Naive thymus-derived CD4-positive, alpha-beta T cell (primary cell): Measurements from ENCODE around the gene ADGRG3. TPM values are rescaled to one million over a fixed set of nuclear protein-coding genes. Genes with fewer than 3 reads are reported as not detected.

ENCODE experiments used
- ATAC-seq: fragments of 150-1000 bp; cut with Tn5 transposase; 2 replicates; pipeline ENCODE4 v1.10.0; 2021; ENCODE audit warnings: mild to moderate bottlenecking, moderate library complexity
- CTCF ChIA-PET: fragments of 350-600 bp; sonication (Branson Sonifier 250); formaldehyde crosslinking; loops from one replicate; lab custom pipeline; 2021; ENCODE audit warnings: antibody characterized with exemption; lab: Charles Lee
- POLR2A ChIA-PET: fragments of 350-600 bp; sonication (Branson Sonifier 250); formaldehyde crosslinking; loops from one replicate; lab custom pipeline; 2021; ENCODE audit warnings: antibody characterized with exemption, inconsistent platforms; lab: Charles Lee
- DNase-seq, 9 donors: peaks; one replicate each; pipeline versions ENCODE4 v3.0.0 to v3.0.0-alpha.2; 2020 to 2022; ENCODE audit warnings: mixed read lengths in 1 of 9
- H3K27ac ChIP-seq: one replicate; pipeline ENCODE4 v1.7.0; 2013; ENCODE audit warnings: mild to moderate bottlenecking, low read depth, low read length, moderate library complexity
- H3K27me3 ChIP-seq, 2 donors: one replicate each; pipeline ENCODE4 v1.7.0; 2013; ENCODE audit warnings: low read length in 2 of 2, mild to moderate bottlenecking in 2 of 2, moderate library complexity in 2 of 2; ENCODE audit not compliant: control insufficient read depth in 2 of 2, insufficient read depth in 2 of 2
- H3K36me3 ChIP-seq, 3 experiments: 1 replicate in 2 of 3; 2 replicates in 1 of 3; pipeline ENCODE4 v1.7.0; 2013; ENCODE audit warnings: low read length in 3 of 3, mild to moderate bottlenecking in 3 of 3, moderate library complexity in 1 of 3; ENCODE audit not compliant: insufficient read depth in 3 of 3, control insufficient read depth in 2 of 3
- H3K4me1 ChIP-seq, 2 donors: one replicate each; pipeline ENCODE4 v1.7.0; 2013; ENCODE audit warnings: low read length in 2 of 2, mild to moderate bottlenecking in 2 of 2, moderate library complexity in 1 of 2; ENCODE audit not compliant: control insufficient read depth in 2 of 2, insufficient read depth in 2 of 2
- H3K4me3 ChIP-seq: 2 replicates; pipeline ENCODE4 v1.7.0; 2013; ENCODE audit warnings: mild to moderate bottlenecking, low read length
- H3K9me3 ChIP-seq, 3 experiments: 1 replicate in 2 of 3; 2 replicates in 1 of 3; pipeline ENCODE4 v1.7.0; 2013; ENCODE audit warnings: low read length in 3 of 3; ENCODE audit not compliant: control insufficient read depth in 2 of 3
- H3K27ac Mint-ChIP-seq, 9 donors: one replicate each; pipeline ENCODE4 v1.8.0; 2020 to 2022; ENCODE audit warnings: mixed read lengths in 9 of 9, mild to moderate bottlenecking in 8 of 9, moderate library complexity in 5 of 9, inconsistent platforms in 2 of 9
- H3K27me3 Mint-ChIP-seq, 5 donors: one replicate each; pipeline ENCODE4 v1.8.0; 2021 to 2022; ENCODE audit warnings: mixed read lengths in 5 of 5, mild to moderate bottlenecking in 1 of 5
- H3K36me3 Mint-ChIP-seq, 5 donors: one replicate each; pipeline ENCODE4 v1.8.0; 2020 to 2022; ENCODE audit warnings: mixed read lengths in 5 of 5, mild to moderate bottlenecking in 3 of 5, inconsistent platforms in 1 of 5
- H3K4me1 Mint-ChIP-seq, 7 donors: one replicate each; pipeline ENCODE4 v1.8.0; 2020 to 2022; ENCODE audit warnings: mixed read lengths in 7 of 7, mild to moderate bottlenecking in 3 of 7, inconsistent platforms in 1 of 7
- H3K4me3 Mint-ChIP-seq, 10 donors: one replicate each; pipeline ENCODE4 v1.8.0; 2020 to 2022; ENCODE audit warnings: mild to moderate bottlenecking in 10 of 10, mixed read lengths in 10 of 10, moderate library complexity in 6 of 10, inconsistent platforms in 2 of 10
- H3K9me3 Mint-ChIP-seq, 11 donors: one replicate each; pipeline ENCODE4 v1.8.0; 2020 to 2022; ENCODE audit warnings: mixed read lengths in 11 of 11, mild to moderate bottlenecking in 4 of 11, inconsistent platforms in 1 of 11, moderate library complexity in 1 of 11
- intact Hi-C, 2 donors: fragments of 100-400 bp; cut with micrococcal nuclease; formaldehyde crosslinking; loops; one replicate each; pipeline ENCODE4 v1.15.1; 2023
- polyA plus RNA-seq, 2 donors: library from polyadenylated mRNA; unstranded; fragments of 300-500 nt; fragmentation: Illumina TruSeq; gene quantifications; one replicate each; pipeline ENCODE4 v1.2.3, GENCODE V29; 2021
- total RNA-seq, 6 experiments: library from RNA in 5 of 6; stranded (reverse) in 5 of 6; gene quantifications; 1 replicate in 5 of 6; 2 replicates in 1 of 6; pipeline ENCODE4 v1.2.3 and lab custom pipeline; 2021 to 2026

Gene ADGRG3
- total and polyA plus RNA-seq, 7 experiments from 2014 or later: 4.9 to 14.1 TPM; not detected in 5

DNA sequence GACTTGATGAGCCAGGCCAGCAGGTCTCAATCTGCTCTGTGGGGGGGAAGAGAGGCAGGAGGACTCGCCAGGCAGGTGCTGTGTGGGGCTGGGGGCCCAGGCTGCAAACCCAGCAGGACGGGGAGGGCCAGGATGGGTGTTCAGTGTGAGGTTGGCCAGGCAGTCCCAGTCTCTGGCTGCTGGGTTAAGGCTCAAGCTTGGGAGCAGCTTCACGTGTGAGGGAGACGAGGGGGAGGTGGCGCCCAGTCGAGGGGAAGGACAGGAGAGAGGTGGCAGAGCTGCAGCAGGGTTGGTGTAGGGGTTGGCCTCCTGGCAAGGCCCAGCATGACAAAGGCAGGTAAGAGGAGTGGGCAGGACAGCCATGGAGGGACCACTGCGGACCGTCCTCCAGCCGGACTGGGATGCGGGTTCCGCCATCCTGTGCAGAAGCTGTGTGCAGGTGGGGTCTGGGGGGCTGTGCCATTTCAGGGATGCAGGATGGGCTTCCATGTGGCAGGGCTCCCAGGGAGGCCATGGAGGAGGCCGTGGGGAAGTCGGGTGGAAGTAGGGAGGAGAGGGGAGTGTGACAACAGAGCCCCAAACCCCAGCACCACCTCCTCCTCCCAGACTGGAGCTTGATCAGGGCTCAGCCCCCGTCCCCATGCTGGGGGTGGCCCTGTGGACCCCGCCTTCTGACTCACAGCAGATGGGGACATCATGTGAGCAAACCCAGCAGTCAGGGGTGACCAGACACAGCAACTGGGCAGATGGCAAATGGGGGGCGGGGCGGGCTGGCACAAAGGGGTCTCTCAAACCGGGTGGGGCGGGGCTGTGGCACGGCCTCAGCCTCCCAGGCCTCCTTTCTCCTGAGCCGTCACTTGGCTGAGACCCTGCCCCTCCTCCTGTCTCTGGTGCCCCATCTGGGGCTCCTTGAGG is 36.9 kb upstream of the ADGRG3 start:
- H3K27ac Mint-ChIP-seq: no peak overlapping the region
- no peak overlapping the region for H3K4me3 Mint-ChIP-seq

DNA sequence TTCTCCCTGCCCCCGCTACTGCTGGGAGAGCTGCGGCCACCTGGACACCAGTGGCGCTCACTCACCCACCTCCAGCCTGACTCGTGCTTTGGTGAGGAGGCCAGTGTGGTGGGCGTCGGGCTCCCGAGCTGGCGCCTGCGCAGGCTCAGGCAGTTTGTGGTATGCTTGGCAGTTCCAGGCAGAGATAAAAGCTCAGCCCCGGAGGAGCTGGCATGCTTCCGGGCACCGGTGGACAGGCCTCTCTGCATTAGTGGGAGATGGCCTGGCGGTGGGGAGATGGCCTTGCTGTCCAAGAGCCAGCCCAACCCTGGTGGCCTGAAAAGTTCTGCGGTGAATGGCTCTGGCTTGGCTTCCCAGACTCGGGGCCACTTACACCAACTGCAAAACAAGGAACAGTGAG is 35.5 kb upstream of the ADGRG3 start:
- H3K36me3 Mint-ChIP-seq: peaks cover 0 to 4% (median 0%) of the 10 kb centered on the region in 5 donors
- DNase-seq: no peak
- Histone ChIP-seq H3K4me3 (no peak overlapping the region), H3K36me3 (no peaks in the 10 kb centered on the region), H3K27ac (no peak overlapping the region), H3K4me1 (no peaks in the 10 kb centered on the region), H3K27me3 (peaks cover 0 to 4% of the 10 kb centered on the region in 2 donors), H3K9me3 (no peaks in the 10 kb centered on the region)
- intact Hi-C loops: no loop called here
- H3K4me1 Mint-ChIP-seq: peaks cover 4 to 10% (median 7%) of the 10 kb centered on the region in 7 donors
- no peaks in the 10 kb centered on the region for H3K9me3 Mint-ChIP-seq
- no peak overlapping the region for H3K27ac Mint-ChIP-seq
- ChIA-PET POLR2A (no interaction called here), CTCF (no interaction called here)
- no peak overlapping the region for H3K4me3 Mint-ChIP-seq
- ATAC-seq: no peak
- peaks cover 14 to 30% (median 26%) of the 10 kb centered on the region in 5 donors for H3K27me3 Mint-ChIP-seq

More for the DNA sequence above, 36.9 kb upstream of the ADGRG3 start:
- intact Hi-C loops: no loop called here
- Mint-ChIP-seq H3K27me3 (peaks cover 14 to 30% (median 20%) of the 10 kb centered on the region in 5 donors), H3K36me3 (no peaks in the 10 kb centered on the region), H3K9me3 (no peaks in the 10 kb centered on the region), H3K4me1 (peaks cover 0 to 10% (median 7%) of the 10 kb centered on the region in 7 donors)
- H3K9me3 ChIP-seq: no peaks in the 10 kb centered on the region
- POLR2A ChIA-PET: no interaction called here
- no peak for DNase-seq
- H3K27me3 ChIP-seq: peaks cover 0 to 4% of the 10 kb centered on the region in 2 donors
- H3K4me3 ChIP-seq: no peak overlapping the region
- CTCF ChIA-PET: interaction anchor here (0.6 kb wide), 1 partner anchor 55 kb away, joined by 3 read pairs; no protein-coding TSS in a partner anchor
- H3K4me1 ChIP-seq: no peaks in the 10 kb centered on the region
- no peak overlapping the region for H3K27ac ChIP-seq
- no peaks in the 10 kb centered on the region for H3K36me3 ChIP-seq
- no peak for ATAC-seq

DNA sequence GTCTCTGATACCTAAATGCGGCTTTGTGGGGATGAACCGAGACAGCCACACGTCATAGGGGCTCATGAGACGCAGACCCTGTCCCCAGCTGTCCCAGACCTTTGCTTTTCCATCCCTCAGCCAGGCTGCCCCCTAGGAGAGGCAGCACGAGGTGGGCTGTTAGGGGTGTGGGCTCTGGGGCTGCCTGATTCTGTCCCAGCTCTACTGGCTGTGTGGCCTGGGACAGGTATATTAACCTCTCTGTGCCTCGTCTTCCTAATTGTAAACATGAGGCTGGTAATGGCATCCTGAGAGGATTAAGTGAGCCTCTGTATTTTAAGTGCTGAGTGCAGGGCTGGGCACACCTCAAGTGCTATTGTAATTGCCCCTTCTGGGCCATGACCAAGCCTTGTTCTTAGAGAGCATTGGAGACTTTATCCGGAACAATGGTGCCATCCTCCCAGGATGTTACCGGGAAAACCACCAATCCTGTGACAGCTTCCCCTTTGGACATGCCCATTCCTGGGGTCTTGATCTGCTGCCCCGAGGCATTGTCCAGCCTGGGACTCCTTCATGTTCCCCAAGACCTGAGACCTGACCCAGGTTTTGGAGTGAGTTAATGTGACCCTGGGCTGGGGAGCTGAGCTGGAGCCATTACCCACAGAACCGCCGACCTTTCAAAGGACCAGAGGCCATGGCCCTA is 34.6 kb upstream of the ADGRG3 start:
- H3K9me3 Mint-ChIP-seq: no peaks in the 10 kb centered on the region
- H3K9me3 ChIP-seq: no peaks in the 10 kb centered on the region
- POLR2A ChIA-PET: no interaction called here
- no peaks in the 10 kb centered on the region for H3K4me1 ChIP-seq
- no peaks in the 10 kb centered on the region for H3K36me3 ChIP-seq
- no peak overlapping the region for H3K27ac Mint-ChIP-seq
- no peak overlapping the region for H3K4me3 ChIP-seq
- CTCF ChIA-PET: no interaction called here
- peaks cover 0 to 4% of the 10 kb centered on the region in 2 donors for H3K27me3 ChIP-seq
- peaks cover 0 to 4% (median 0%) of the 10 kb centered on the region in 5 donors for H3K36me3 Mint-ChIP-seq
- no peak overlapping the region for H3K4me3 Mint-ChIP-seq
- DNase-seq (no peak), ATAC-seq (no peak)
- H3K27me3 Mint-ChIP-seq: peaks cover 14 to 30% (median 27%) of the 10 kb centered on the region in 5 donors
- peaks cover 4 to 7% (median 6%) of the 10 kb centered on the region in 7 donors for H3K4me1 Mint-ChIP-seq
- intact Hi-C loops: no loop called here
- no peak overlapping the region for H3K27ac ChIP-seq

DNA sequence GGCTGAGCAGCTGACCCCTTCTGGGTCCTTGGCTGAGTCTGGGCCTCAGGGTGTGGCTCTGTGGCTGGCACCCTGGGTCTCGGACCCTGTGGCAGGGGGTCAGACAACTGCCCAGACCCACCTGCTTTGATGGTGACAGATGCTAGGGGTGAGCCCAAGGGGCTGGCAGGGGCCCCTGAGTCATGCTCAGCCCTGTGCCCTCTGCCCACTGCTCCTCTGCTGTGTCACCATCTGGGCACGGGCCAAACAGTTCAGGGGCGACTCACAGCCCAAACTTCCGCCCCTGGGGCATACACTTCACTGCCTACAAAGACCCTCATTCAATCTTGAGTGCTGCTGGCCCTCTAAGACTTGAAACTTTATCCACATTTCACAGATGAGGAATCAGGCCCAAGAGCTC is 33.9 kb upstream of the ADGRG3 start:
- Histone ChIP-seq H3K36me3 (no peaks in the 10 kb centered on the region), H3K4me1 (no peaks in the 10 kb centered on the region), H3K27ac (no peak overlapping the region), H3K27me3 (peaks cover 0 to 4% of the 10 kb centered on the region in 2 donors), H3K9me3 (no peaks in the 10 kb centered on the region), H3K4me3 (no peak overlapping the region)
- Mint-ChIP-seq H3K4me1 (peaks cover 0 to 4% (median 0%) of the 10 kb centered on the region in 7 donors), H3K4me3 (no peak overlapping the region), H3K27ac (no peak overlapping the region), H3K36me3 (peaks cover 0 to 4% (median 0%) of the 10 kb centered on the region in 5 donors), H3K9me3 (no peaks in the 10 kb centered on the region), H3K27me3 (peaks cover 8 to 24% (median 23%) of the 10 kb centered on the region in 5 donors)
- intact Hi-C loops: no loop called here
- ATAC-seq (no peak), DNase-seq (no peak)
- ChIA-PET CTCF (no interaction called here), POLR2A (no interaction called here)

DNA sequence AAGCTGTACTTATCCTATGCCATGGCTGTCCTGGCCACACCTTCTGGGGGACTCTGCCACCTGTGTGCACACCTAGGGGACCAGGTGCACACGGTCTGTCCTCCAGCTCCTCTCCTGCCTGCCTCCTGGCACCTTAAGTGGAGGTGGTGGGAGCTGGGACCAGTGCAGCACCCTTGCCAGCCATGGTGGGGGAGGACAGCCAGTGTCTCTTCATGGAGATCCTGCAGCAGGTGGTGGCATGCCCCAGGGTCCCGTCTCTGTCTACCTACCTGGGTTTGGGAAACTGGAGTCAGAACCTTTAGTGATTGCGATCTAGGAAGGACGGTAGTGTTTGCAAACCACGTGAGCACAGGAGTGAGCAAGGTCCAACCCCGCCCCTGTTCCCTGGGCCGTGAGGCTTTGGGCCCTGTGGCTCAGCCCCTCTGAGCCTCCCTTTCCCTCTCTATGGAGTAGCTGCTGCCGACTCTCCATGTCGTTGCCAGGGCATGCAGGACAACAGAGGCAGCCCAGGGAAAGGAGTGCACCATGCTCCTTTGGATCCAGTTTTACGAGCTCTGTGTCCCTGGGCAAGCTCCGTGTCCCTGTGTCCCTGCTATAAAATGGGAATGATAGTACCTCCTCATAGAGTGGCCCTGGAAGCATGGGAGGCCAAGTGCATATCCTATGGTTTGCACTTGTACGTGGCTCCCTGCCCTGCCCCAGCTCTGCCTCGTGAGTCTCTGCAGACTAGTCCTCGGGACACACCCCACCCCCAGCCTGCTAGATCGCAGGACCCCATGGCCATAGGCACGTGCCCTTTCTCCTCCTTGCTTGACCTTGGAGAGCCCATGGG is 32.6 kb upstream of the ADGRG3 start:
- CTCF ChIA-PET: interaction anchor here (0.6 kb wide), 1 partner anchor 11 kb away, joined by 3 read pairs; no protein-coding TSS in a partner anchor
- H3K27ac Mint-ChIP-seq: no peak overlapping the region
- no peak overlapping the region for H3K4me3 Mint-ChIP-seq
- intact Hi-C loops: no loop called here
- no peak for DNase-seq
- H3K4me1 Mint-ChIP-seq: peaks cover 0 to 4% (median 0%) of the 10 kb centered on the region in 7 donors
- Histone ChIP-seq H3K27ac (no peak overlapping the region), H3K4me1 (no peaks in the 10 kb centered on the region), H3K4me3 (no peak overlapping the region), H3K9me3 (no peaks in the 10 kb centered on the region), H3K27me3 (peaks cover 0 to 2% of the 10 kb centered on the region in 2 donors), H3K36me3 (no peaks in the 10 kb centered on the region)
- peaks cover 4 to 31% (median 14%) of the 10 kb centered on the region in 5 donors for H3K27me3 Mint-ChIP-seq
- ATAC-seq: no peak
- H3K9me3 Mint-ChIP-seq: no peaks in the 10 kb centered on the region
- POLR2A ChIA-PET: interaction anchor here (1.6 kb wide), 1 partner anchor 43 kb away, joined by 3 read pairs; no protein-coding TSS in a partner anchor
- H3K36me3 Mint-ChIP-seq: peaks cover 0 to 4% (median 0%) of the 10 kb centered on the region in 5 donors

DNA sequence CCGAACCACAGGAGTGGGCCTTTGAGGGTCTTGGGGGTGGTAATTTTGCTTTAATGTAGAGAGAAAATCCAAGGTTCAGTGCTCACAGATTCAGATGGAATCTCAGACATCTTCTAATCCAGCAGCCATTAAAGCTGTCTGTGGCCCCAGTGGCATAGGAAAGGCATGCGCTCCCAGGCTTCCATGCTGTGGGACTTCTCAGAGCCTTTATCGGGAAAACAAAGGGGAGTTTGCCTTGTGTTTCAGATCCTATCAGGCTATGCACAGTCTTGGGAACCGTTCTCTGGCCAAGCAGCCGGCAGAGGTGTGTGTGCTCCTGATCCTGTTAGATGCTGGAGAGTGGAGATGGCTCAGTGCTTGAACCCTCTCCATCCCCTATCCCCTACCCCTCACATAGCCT is 31.9 kb upstream of the ADGRG3 start:
- intact Hi-C loops: no loop called here
- DNase-seq (no peak), ATAC-seq (no peak)
- no peak overlapping the region for H3K27ac Mint-ChIP-seq
- H3K9me3 ChIP-seq: no peaks in the 10 kb centered on the region
- peaks cover 0 to 25% (median 8%) of the 10 kb centered on the region in 5 donors for H3K27me3 Mint-ChIP-seq
- no peaks in the 10 kb centered on the region for H3K9me3 Mint-ChIP-seq
- H3K36me3 Mint-ChIP-seq: peaks cover 0 to 4% (median 0%) of the 10 kb centered on the region in 5 donors
- no peak overlapping the region for H3K4me3 ChIP-seq
- ChIA-PET CTCF (no interaction called here), POLR2A (interaction anchor here (1.6 kb wide), 1 partner anchor 43 kb away, joined by 3 read pairs; no protein-coding TSS in a partner anchor)
- no peaks in the 10 kb centered on the region for H3K27me3 ChIP-seq
- peaks cover 0 to 4% (median 0%) of the 10 kb centered on the region in 7 donors for H3K4me1 Mint-ChIP-seq
- no peaks in the 10 kb centered on the region for H3K36me3 ChIP-seq
- H3K4me1 ChIP-seq: no peaks in the 10 kb centered on the region
- H3K4me3 Mint-ChIP-seq: no peak overlapping the region
- no peak overlapping the region for H3K27ac ChIP-seq
